Stimulated activated CD8-positive, alpha-beta memory T cell treated with anti-CD3 and anti-CD28 coated beads, Interleukin-4, amount 100 ng/mL, for 24 hours (primary cell): ENCODE data around the gene NHLH2.

Experiments used
- DNase-seq: peaks from one replicate; pipeline ENCODE4 v3.0.0-alpha.2; 2020; ENCODE audit warnings: low read depth

Gene NHLH2

GRCh38 chr1:115837740-115838421, 3.0 kb downstream of the NHLH2 start:
- no peak for DNase-seq

DNA sequence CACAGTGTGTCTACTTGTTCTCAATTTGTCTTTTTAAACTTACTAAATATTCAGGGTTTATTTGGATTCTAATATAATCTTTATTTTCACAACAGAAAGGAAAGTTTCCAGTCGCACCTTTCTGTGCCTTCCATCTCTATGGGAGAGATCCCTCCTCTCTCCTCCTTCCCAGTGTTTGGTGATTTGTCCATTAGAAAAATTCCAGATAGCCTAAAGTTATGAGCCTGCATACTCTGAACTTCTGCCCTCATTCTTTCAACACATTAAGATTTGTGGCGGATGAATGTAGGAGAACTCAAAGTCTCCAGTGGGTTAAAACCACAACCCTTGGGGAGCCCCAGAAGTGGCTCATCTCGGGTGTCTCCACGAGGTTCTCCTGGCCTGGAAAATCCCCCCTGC, 3.6 kb downstream of the NHLH2 start:
- DNase-seq: no peak

- DNase-seq: no peak
Measured at GRCh38 chr1:115833856-115834255, 7.1 kb downstream of the NHLH2 start.

DNA sequence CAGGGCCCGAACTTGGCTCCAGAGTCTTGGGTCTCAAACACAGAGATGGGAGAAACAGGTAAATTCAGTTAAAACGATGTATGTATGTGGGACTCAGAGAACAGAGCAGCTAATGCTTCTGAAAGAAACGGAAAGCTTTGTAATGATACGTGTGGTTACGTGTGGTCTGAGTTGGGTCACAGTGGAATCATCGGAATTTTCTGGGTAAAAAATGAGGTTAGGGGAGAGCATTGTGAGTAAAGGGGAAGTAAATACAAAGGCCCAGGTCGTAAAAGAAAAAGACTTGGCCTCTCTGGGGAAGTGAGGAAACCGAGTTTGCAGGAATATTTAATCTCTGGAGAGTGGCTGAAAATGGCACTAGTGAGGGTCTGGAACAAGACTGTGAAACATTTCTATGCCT, 8.3 kb downstream of the NHLH2 start:
- DNase-seq: no peak

- no peak for DNase-seq
Measured at GRCh38 chr1:115830963-115831362, 10.0 kb downstream of the NHLH2 start.

DNA sequence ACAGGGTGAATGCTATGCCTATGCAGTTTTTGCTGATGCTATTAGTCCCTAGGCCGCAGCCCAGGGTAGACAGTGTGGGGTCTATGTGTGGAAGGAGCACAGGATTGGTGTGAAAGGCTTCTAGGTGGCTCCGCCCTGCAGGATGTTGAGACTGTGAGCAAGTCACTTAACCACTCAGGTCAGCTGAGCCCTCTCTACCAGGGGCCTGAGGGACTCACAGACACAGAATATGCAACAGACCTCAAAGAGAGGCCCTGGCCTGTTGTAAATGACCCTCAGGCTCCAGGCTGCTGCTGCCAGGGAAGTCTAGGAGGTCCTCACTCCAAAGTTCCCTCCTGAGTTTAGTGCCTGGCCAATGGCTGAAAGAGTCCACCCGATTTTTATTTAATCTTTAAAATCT, 11.0 kb downstream of the NHLH2 start:
- DNase-seq: no peak

DNA sequence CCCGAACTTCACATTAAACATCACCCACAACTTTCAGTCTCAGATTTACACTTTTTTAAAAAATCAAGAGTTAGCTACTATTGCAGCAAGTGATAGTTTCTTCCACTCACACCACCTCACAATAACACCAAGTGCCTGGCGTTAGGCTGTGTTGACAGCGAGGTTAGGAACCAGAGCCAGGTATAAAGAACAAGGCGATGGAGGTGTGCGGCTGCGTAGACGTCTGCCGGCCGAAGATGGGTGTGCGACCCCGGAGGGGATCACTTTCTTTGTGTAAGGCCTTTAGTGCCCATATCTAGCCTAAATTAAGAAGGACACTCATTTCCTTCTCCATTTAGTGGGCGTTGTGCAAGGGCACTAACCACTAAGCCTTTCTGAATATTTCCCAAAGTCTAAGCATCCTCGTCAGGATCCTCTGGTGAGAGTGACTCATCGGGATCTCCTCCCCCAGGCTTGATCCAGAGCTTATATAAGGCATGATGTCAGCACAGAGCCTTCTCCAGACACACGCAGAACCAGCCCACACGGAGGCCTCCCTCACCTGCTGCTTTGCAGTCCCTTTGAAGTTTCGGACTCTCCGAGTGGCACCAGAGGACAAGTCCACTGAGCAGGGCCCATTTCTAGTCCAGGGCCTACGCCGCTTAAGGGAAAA, 11.8 kb downstream of the NHLH2 start:
- DNase-seq: no peak

GRCh38 chr1:115828101-115829022, 12.6 kb downstream of the NHLH2 start:
- no peak for DNase-seq

GRCh38 chr1:115827452-115828044, 13.4 kb downstream of the NHLH2 start:
- DNase-seq: no peak

GRCh38 chr1:115826628-115827027, 14.3 kb downstream of the NHLH2 start:
- no peak for DNase-seq

DNA sequence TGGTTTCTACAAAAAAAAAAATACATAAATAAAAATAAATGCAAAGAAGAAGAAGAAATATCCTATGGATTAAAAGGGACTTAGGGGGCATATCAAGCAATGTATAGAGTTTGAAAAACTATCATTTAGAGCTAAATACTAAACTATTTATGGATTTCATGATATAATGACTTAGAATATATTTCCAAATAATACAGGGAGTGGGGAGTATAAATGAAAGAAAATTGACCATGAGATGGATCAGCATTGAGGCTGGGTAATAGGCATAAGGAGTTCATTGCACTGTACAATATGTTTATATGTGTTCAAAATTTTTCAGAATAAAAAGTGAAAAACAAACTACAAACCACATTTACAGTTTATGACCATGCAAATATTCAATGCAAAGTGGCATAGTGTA, 18.8 kb downstream of the NHLH2 start:
- DNase-seq: no peak

- no peak for DNase-seq
Measured at GRCh38 chr1:115815694-115816093, 25.2 kb downstream of the NHLH2 start.

DNA sequence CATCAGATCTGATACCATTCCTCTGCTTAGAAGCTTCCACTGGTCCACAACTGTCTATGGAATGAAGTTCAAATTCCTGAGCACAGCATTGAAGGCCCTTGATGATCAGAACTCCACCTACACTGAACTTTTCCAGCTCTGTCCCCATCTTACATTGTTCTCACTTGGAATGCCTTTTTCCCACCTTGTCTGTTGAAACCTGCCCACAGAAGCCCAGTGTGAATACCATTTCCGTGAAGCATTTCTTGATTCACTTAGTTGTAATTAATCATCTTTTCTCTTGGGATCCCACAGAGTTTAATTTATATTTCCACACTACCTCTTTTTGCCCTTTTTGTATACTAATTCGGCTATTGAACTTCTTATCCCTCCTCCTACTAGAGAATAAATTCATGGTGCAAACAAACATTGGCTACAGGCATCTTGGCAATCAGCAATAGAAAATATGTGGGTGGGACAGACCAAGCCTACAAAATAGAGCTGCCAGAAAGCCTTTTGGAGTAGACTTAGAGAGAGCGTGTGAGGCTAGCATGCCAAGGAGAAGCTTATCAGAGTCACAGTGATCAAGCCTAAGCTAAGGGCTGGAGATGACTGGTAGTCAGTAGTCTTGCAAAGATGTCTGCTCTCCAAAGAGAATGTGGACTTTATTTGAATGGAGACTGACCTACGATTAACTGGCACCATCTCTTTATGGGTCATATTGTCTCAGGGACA, 26.1 kb downstream of the NHLH2 start:
- no peak for DNase-seq

GRCh38 chr1:115813727-115814126, 27.2 kb downstream of the NHLH2 start:
- no peak for DNase-seq

DNA sequence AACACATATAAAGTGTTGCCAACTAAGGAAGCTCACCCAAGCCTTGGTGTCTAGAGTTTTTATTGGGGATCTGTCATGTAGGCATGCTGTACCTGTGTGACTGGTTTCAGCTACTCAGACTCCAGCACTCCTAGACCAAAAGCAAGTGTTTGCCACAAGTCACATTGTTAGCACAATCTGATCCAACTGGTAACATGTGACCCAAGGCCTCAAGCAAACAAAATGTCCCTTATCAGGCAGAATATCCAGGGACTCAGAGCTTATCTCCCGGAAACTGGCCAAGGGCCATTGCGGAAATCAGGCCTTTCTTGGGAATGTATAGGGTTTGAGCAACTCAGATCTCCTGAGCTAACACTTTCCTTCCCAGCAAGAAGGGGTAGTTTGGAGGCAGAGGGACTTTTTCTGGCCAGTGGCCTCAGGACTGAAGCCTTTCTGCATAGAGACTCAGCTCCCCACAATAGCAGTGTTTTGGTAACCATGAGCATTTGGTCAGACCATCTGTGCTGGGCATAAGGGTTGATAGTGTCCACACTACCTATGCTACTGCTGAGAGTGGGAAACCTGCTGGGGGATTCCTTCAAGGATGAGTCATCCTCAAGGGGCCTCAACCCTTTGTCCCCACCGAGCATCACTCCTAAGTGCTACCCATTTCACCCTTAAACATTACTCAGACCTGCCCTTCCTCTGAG, 29.6 kb downstream of the NHLH2 start:
- no peak for DNase-seq

GRCh38 chr1:115810609-115811008, 30.3 kb downstream of the NHLH2 start:
- no peak for DNase-seq

- no peak for DNase-seq
Measured at GRCh38 chr1:115809847-115810246, 31.1 kb downstream of the NHLH2 start.

DNA sequence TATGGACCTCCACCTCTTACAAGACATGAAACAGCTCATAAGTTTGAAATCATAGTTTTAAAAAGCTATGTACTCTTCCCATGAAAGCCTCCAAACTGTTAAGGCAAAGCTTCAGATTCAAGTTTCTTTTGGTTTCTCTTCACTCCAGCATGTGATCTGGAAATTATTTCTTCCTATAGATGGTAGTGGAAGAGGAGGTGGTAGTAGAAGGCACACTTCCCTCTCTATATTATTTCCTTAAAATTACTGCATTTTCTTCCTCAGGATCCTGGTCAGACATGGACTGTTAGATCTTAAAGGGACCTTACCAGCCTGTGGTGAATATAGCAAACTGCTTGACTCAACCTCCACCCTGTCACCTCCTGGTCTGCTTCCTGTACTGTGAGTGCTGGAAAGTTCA, 31.9 kb downstream of the NHLH2 start:
- no peak for DNase-seq

DNA sequence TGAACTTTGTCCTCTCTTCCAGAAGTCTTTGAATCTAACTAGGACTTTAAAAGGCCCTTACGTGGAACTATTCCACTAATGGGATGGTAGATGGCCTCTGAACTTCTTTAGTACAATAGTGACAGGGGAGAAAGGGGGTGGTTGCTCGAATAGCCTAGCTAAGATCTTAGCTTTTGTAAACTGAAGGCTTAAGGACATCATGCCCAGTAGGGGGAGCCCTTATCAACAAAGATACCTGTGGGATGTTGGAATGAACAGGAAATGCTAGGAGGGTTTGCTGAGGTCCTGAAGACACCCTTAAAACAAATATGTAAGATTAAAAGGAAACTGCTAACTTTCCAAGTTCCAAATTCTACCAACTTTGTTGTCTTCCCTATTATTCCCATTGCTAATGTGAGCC, 33.2 kb downstream of the NHLH2 start:
- DNase-seq: no peak

DNA sequence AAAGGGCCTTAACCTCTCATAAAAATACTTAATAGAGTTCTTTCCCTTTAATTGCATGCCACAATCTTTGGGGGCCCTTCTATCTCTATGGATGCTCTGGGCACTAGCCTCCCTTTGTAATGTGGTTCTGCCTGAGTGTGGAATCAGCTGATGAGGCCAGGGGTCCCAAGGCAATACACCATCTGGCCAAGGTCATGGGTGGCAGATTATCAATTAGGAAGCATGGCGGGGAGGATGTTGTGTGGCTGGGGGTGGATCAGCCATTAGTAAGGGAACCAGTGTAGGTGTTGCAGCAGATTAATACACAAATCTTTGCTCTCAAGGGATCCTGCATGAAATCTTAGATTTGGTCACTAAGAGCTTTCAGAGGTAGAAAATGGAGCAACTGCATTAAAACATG, 35.3 kb downstream of the NHLH2 start:
- no peak for DNase-seq

- no peak for DNase-seq
Measured at GRCh38 chr1:115802416-115802815, 38.5 kb downstream of the NHLH2 start.
